T-helper 22 cell (primary cell): ENCODE results near the gene PPM1A.

Experiments used
- DNase-seq: peaks from one replicate; pipeline ENCODE4 v3.0.0-alpha.2; 2020; ENCODE audit warnings: low read depth

The PPM1A gene

GRCh38 chr14:60323199-60323896, 74.3 kb downstream of the PPM1A start:
- DNase-seq, result no peak

- DNase-seq, result no peak
Observed at GRCh38 chr14:60324837-60325236, 75.8 kb downstream of the PPM1A start.

DNA sequence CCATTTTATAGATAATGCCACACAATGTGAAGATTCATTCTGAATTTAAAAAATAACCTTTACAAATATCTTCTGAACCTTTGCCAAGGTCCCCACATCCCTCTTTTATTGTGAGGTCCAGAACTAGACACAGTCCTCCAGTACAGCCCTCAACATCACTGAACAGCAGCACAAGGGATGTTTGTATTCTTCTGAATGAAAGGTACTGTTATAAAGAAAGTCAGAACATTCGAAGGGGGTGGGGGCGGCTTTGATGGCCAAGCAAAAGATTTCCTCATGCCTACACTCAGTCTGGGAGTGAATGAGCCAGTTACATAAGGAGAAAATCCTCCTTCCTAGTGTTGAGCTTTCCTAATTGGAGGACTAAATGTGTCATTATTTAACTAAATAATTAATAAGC, 77.3 kb downstream of the PPM1A start:
- no peak for DNase-seq

DNA sequence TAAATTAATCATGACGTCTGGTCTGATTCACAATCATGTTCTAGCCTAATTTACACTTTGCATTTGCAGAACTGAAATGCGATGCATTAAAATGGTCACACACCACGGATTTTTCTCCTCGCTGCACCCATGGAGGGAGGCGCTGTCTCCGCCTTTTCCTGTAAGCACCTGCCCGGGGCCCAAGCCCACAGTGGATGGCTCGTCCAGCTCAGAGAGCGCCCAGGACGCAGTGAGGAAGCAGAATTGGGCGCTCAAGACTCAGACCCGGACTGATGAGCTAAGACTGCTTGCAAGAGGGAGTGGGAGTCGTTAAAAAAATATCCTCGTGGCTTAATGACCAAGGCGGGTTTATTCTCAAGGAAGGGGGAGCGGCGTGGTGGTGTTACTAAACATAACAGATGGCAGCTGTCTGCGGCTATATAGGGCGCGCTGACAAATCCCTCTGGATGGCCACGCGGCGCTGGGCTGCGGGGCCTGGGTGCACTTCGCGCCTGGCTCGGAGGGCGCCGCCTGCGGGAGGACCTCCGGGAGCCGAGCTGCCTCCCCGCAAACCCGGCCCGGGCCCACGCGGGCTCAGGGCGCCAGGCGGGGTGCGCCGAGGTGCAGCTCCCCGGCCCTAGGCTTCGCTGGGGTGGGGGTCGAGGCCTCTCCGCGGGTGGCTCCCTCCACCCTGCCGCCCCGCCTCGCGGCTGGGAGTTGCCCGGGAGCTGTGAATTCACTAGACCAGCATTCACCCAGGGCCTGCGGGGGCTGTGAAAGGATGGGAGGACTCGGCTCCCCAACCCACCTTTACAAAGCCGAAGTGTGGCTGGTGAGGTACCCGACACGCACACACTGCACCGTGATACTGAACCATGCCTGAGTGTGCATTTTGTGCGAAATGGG, 78.7 kb downstream of the PPM1A start:
- DNase-seq, result no peak

DNA sequence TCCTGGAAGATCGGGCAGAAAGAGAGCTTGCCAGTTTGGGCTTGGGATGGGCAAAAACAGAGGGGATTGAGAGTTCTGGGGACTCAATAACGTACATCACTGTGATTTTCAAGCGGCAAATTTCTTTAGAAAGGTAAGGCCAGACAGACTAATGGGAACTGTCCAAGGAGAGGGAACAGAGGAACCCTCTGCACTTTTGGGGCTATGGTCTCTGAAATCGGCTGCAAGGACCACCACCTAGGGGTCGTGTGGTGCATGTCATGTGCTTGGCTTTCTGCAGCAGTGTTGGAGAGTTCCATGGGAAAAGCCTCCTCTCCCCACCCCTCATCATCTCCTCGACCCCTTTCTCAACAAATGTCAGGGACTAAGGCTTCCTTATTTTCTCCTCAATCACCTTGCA, 79.6 kb downstream of the PPM1A start:
- no peak for DNase-seq

DNA sequence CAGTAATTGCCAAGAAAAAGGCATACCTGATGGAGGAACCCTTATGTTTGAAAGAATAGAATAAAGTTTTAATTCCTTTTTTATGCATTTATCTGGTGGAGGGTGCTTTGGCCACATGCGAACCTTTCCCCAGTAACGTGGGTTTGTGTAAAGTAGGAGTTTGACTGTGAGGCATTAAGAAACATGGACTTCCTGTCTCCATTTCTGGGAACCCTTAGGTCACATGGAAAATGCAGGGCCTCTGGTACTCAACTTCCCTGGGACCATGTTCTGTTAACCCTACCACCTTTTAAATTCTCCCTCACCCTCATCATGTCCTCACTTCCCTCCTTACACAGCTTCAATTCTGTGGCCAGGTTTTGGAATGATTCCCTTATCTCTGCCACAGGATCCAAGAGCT, 80.3 kb downstream of the PPM1A start:
- no peak for DNase-seq

GRCh38 chr14:60331201-60332045, 82.4 kb downstream of the PPM1A start:
- DNase-seq, result peak; percentile 31

DNA sequence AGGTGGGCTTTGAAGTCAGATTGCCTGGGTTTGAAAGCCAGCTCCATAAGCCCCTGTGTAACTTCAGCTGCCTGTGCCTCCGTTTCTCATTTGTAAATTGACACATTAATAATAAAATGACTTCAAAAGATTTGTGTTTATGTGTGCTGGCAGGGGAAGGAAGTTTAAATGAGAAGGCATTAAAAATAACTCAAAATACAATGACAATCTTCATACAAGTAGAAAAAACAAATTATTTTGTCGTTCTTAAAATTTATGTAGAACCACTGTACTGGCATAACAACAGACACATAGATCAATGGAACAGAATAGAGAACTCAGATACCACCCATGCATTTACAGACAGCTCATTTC, 83.0 kb downstream of the PPM1A start:
- no peak for DNase-seq

DNA sequence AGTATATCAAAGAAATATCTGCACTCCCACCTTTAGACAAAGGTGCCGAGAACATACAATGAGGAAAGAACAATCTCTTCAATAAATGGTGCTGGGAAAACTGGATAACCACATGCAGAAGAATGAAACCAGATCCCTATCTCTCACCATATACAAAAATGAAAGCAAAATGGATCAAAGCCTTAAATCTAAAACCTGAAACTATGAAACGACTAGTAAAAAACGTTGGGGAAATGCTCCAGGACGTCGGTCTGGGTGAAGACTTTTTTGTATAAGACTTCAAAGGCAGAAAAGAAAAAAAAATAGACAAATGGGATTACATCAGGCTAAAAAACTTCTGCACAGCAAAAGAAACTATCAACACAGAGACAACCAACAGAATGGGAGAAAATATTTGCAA, 83.8 kb downstream of the PPM1A start:
- DNase-seq, result no peak

- no peak for DNase-seq
Observed at GRCh38 chr14:60339571-60339970, 90.5 kb downstream of the PPM1A start.

GRCh38 chr14:60343571-60344071, 94.6 kb downstream of the PPM1A start:
- DNase-seq, result no peak

GRCh38 chr14:60344751-60345150, 95.7 kb downstream of the PPM1A start:
- DNase-seq, result no peak

- no peak for DNase-seq
Observed at GRCh38 chr14:60346706-60347105, 97.7 kb downstream of the PPM1A start.

- no peak for DNase-seq
Observed at GRCh38 chr14:60348211-60348610, 99.2 kb downstream of the PPM1A start.
